GM12878 (cell line): Measurements from ENCODE around the gene CCDC32. TPM values are rescaled to one million over a fixed set of nuclear protein-coding genes. Genes with fewer than 3 reads are reported as not detected.

ENCODE experiments used
- ATAC-seq: fragments of 200-7000 bp; cut with Tn5 transposase; 3 replicates; pipeline ENCODE4 v1.9.1; 2020; ENCODE audit warnings: mild to moderate bottlenecking, moderate library complexity
- BruUV-seq: library from RNA; stranded (reverse); fragments of 400-500 nt; replicated peaks from 2 replicates; lab custom pipeline; 2021; lab: Mats Ljungman, UMichigan
- CTCF ChIA-PET: fragments of 300-600 bp; sonication (Branson Sonifier 250); formaldehyde crosslinking; extraction: SDS; loops from one replicate; lab custom pipeline; 2021; ENCODE audit warnings: inconsistent platforms; lab: Yijun Ruan, JAX
- POLR2A ChIA-PET: fragments of 350-600 bp; formaldehyde crosslinking; extraction: SDS; loops from one replicate; lab custom pipeline; 2021; ENCODE audit warnings: inconsistent platforms; lab: Charles Lee
- RAD21 ChIA-PET: fragments of 300-600 bp; sonication (Branson Sonifier 250); formaldehyde crosslinking; loops from one replicate; lab custom pipeline; 2023; ENCODE audit warnings: antibody characterized with exemption; ENCODE audit not compliant: unreplicated experiment; lab: Charles Lee
- SMC1A ChIA-PET: fragments of 300-600 bp; sonication (Branson Sonifier 250); formaldehyde crosslinking; loops from one replicate; lab custom pipeline; 2023; ENCODE audit not compliant: unreplicated experiment, uncharacterized antibody; lab: Charles Lee
- DNase-seq: peaks from one replicate; pipeline ENCODE4 v3.0.0-alpha.2; 2011; ENCODE audit warnings: low read depth, low spot score
- FAIRE-seq: peaks from 3 replicates; lab custom pipeline; 2011; peaks lifted over from hg19 to GRCh38; lab: Jason Lieb, UNC
- H2AFZ ChIP-seq: 2 replicates; pipeline ENCODE4 v1.6.0; 2011; ENCODE audit warnings: low read depth, low read length, control low read depth; ENCODE audit not compliant: control insufficient read depth
- H3K27ac ChIP-seq: 2 replicates; pipeline ENCODE4 v1.5.1; 2011; ENCODE audit warnings: control low read depth; ENCODE audit not compliant: control insufficient read depth, insufficient read depth
- H3K27me3 ChIP-seq, 2 experiments: replicated peaks in 1 of 2; 2 replicates each; pipeline versions ENCODE4 v1.6.0 to v1.6.1; 2011; ENCODE audit warnings: low read length in 1 of 2; ENCODE audit not compliant: control insufficient read depth in 2 of 2, insufficient read depth in 2 of 2
- H3K36me3 ChIP-seq, 2 experiments: 2 replicates each; pipeline ENCODE4 v1.5.1; 2011; ENCODE audit warnings: low read length in 1 of 2; ENCODE audit not compliant: control insufficient read depth in 2 of 2, insufficient read depth in 2 of 2
- H3K4me1 ChIP-seq: 2 replicates; pipeline ENCODE4 v1.6.1; 2011; ENCODE audit warnings: mild to moderate bottlenecking, low read length, moderate library complexity, mixed read lengths; ENCODE audit not compliant: control insufficient read depth, insufficient read depth
- H3K4me2 ChIP-seq: 2 replicates; pipeline ENCODE4 v1.6.0; 2011; ENCODE audit warnings: control low read depth; ENCODE audit not compliant: control insufficient read depth, insufficient read depth
- H3K4me3 ChIP-seq: fragments of 200-600 bp; sonication (generic); 2 replicates; pipeline ENCODE4 v1.5.1; 2016
- H3K79me2 ChIP-seq: 2 replicates; pipeline ENCODE4 v1.6.0; 2011; ENCODE audit warnings: low read length; ENCODE audit not compliant: control insufficient read depth, insufficient read depth
- H3K9ac ChIP-seq: 2 replicates; pipeline ENCODE4 v1.8.0; 2011; ENCODE audit warnings: low read length, control low read depth, mixed read lengths; ENCODE audit not compliant: control insufficient read depth, insufficient read depth
- H3K9me3 ChIP-seq: replicated peaks from 3 replicates; pipeline ENCODE4 v1.5.1; 2011; ENCODE audit warnings: mild to moderate bottlenecking, low read length; ENCODE audit not compliant: control insufficient read depth, insufficient read depth
- H4K20me1 ChIP-seq: 2 replicates; pipeline ENCODE4 v1.6.0; 2011; ENCODE audit not compliant: control insufficient read depth, insufficient read depth
- CBX5 ChIP-seq: sonication (generic); IDR thresholded peaks from 2 replicates; pipeline ENCODE4 v1.6.1; 2016; ENCODE audit warnings: low read depth, moderate library complexity, mild to moderate bottlenecking, inconsistent platforms
- GATAD2B ChIP-seq: fragments of 450-650 bp; conservative IDR thresholded peaks from 2 replicates; pipeline ENCODE4 v1.6.1; 2017; ENCODE audit warnings: low read depth, mild to moderate bottlenecking, moderate library complexity
- IKZF2 ChIP-seq, 2 experiments: fragments of 450-650 bp; IDR thresholded peaks; 2 replicates each; pipeline ENCODE4 v1.6.1; 2017; ENCODE audit warnings: mild to moderate bottlenecking in 2 of 2, moderate library complexity in 2 of 2
- RAD21 ChIP-seq: IDR thresholded peaks from 2 replicates; pipeline ENCODE4 v1.6.1; 2011; ENCODE audit warnings: mild to moderate bottlenecking, low read depth, low read length, moderate library complexity; ENCODE audit not compliant: insufficient read depth
- RBBP5 ChIP-seq: fragments of 200-600 bp; sonication (generic); conservative IDR thresholded peaks from 2 replicates; pipeline ENCODE4 v1.6.1; 2016
- SREBF1 ChIP-seq: IDR thresholded peaks from 2 replicates; pipeline ENCODE4 v1.6.1; 2012; ENCODE audit warnings: mild to moderate bottlenecking, low read length
- TBL1XR1 ChIP-seq: IDR thresholded peaks from 2 replicates; pipeline ENCODE4 v1.6.1; 2012; ENCODE audit warnings: low read depth, low read length, improper control_type of control experiment
- USF1 ChIP-seq: IDR thresholded peaks from 2 replicates; pipeline ENCODE4 v1.6.1; 2011; ENCODE audit warnings: borderline replicate concordance, low read depth, mild to moderate bottlenecking, moderate library complexity, mixed read lengths, low read length; ENCODE audit not compliant: insufficient read depth; ENCODE audit errors: extremely low read length
- YY1 ChIP-seq: IDR thresholded peaks from 2 replicates; pipeline ENCODE4 v1.6.1; 2011; ENCODE audit warnings: low read depth, mild to moderate bottlenecking, low read length
- ZBTB11 ChIP-seq: fragments of 450-650 bp; formaldehyde crosslinking; IDR thresholded peaks from 2 replicates; pipeline ENCODE4 v1.5.0; 2022; ENCODE audit warnings: mild to moderate bottlenecking, missing genetic modification characterization
- ZNF622 ChIP-seq: fragments of 450-650 bp; IDR thresholded peaks from 2 replicates; pipeline ENCODE4 v1.6.1; 2017; ENCODE audit warnings: mild to moderate bottlenecking, inconsistent platforms
- WGBS: methylation state at CpG from one replicate; pipeline ENCODE4 v1.1.6; 2016; ENCODE audit warnings: low lambda C conversion rate; ENCODE audit not compliant: insufficient replicate concordance, insufficient coverage; ENCODE audit errors: missing lambda C conversion rate; 5-methylcytosine and 5-hydroxymethylcytosine counted together
- in situ Hi-C: fragments of 300-500 bp; cut with MboI; formaldehyde crosslinking; loops from 9 replicates; pipeline ENCODE4 v1.14.3; 2018; ENCODE audit warnings: mixed read lengths
- intact Hi-C: fragments of 100-400 bp; cut with micrococcal nuclease; formaldehyde crosslinking; loops from one replicate; pipeline ENCODE4 v1.14.2; 2022; ENCODE audit not compliant: unreplicated experiment
- polyA plus RNA-seq, 11 experiments: library from polyadenylated mRNA; depleted of rRNA in 4 of 11; unstranded in 6 of 11; stranded (reverse) in 5 of 11; fragments of >200 nt; fragmentation: Nextera tagmentation in 4 of 11; fragmentation: Illumina TruSeq in 1 of 11; extraction: Ambion mirVana in 4 of 11; extraction: Trizol in 1 of 11; gene quantifications; 1 replicate in 1 of 11; 2 replicates in 10 of 11; pipeline versions ENCODE4 v1.2.1 to v1.2.3, GENCODE V29; 2011 to 2016; ENCODE audit warnings: inconsistent platforms in 2 of 11, missing spikeins in 2 of 11, low read depth in 1 of 11
- total RNA-seq, 4 experiments: library from RNA; depleted of rRNA in 3 of 4; stranded (reverse); fragments of >200 nt in 3 of 4; fragmentation: Illumina TruSeq in 1 of 4; extraction: Trizol in 1 of 4; gene quantifications; 2 replicates each; pipeline versions ENCODE4 v1.2.1 to v1.2.3, GENCODE V29; 2013 to 2021

CCDC32 gene
- total and polyA plus RNA-seq, 10 of the 15 experiments (the other 5 are each of a cell fraction or from before 2014, with no cell fraction given) = 30.2 to 74.3 (median 46.5) TPM

- Histone ChIP-seq H3K9me3 (no peaks in the 10 kb centered on the region), H3K9ac (no peak overlapping the region), H2AFZ (no peak overlapping the region), H3K79me2 (no peaks in the 10 kb centered on the region), H3K36me3 (no peaks in the 10 kb centered on the region), H4K20me1 (no peaks in the 10 kb centered on the region), H3K27me3 (no peaks in the 10 kb centered on the region)
- intact Hi-C loops = loop anchor here (10.0 kb wide), 1 partner anchor 162 kb away; no protein-coding TSS in a partner anchor
- no peak for DNase-seq
- WGBS = 98% methylated on average over 2 of the region's 2 CpGs
- CTCF ChIA-PET = no interaction called here
- in situ Hi-C loops = no loop called here
- RAD21 ChIA-PET = no interaction called here
- TF ChIP-seq RAD21 (no peak), GATAD2B (no peak), RBBP5 (no peak), YY1 (no peak), TBL1XR1 (no peak), ZNF622 (no peak), IKZF2 (IDR thresholded peaks at IDR 0.05) (no peak), ZBTB11 (CRISPR knock-in tag) (no peak), CBX5 (no peak), SREBF1 (no peak), USF1 (no peak)
- TF ChIP-seq, all 136 proteins: peak for 0
- no peak overlapping the region for H3K4me3 ChIP-seq
- no peak overlapping the region for H3K4me2 ChIP-seq
- POLR2A ChIA-PET = no interaction called here
- SMC1A ChIA-PET = interaction anchor here (0.7 kb wide), 1 partner anchor 87 kb away, joined by 3 read pairs; no protein-coding TSS in a partner anchor
- FAIRE-seq (no peak), ATAC-seq (no peak)
- H3K27ac ChIP-seq = no peak overlapping the region
- peaks cover 9% of the 10 kb centered on the region for H3K4me1 ChIP-seq
- BruUV-seq = no TSS peak
These were observed 52.4 kb downstream of the CCDC32 start for GRCh38 chr15:40512440-40512839.
